ENCODE results near the gene SH2D5.

Gene SH2D5

GRCh38 chr1:20716232-20716631 lies 16.3 kb downstream of the SH2D5 start:
- in situ Hi-C loops (cut with MboI; ENCODE audit: low pct_unique_long_range_greater_than_20kb, low sequenced_read_pairs, unreplicated experiment), result no loop called here
- no peak for DNase-seq (ENCODE audit: low spot score)
- TF ChIP-seq, protein P1, sequence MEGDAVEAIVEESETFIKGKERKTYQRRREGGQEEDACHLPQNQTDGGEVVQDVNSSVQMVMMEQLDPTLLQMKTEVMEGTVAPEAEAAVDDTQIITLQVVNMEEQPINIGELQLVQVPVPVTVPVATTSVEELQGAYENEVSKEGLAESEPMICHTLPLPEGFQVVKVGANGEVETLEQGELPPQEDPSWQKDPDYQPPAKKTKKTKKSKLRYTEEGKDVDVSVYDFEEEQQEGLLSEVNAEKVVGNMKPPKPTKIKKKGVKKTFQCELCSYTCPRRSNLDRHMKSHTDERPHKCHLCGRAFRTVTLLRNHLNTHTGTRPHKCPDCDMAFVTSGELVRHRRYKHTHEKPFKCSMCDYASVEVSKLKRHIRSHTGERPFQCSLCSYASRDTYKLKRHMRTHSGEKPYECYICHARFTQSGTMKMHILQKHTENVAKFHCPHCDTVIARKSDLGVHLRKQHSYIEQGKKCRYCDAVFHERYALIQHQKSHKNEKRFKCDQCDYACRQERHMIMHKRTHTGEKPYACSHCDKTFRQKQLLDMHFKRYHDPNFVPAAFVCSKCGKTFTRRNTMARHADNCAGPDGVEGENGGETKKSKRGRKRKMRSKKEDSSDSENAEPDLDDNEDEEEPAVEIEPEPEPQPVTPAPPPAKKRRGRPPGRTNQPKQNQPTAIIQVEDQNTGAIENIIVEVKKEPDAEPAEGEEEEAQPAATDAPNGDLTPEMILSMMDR (IDR thresholded peaks at IDR 0.05; ENCODE audit: extremely low read depth, insufficient read depth, missing control alignments), result no peak

GRCh38 chr1:20715406-20715805 lies 17.1 kb downstream of the SH2D5 start:
- DNase-seq (ENCODE audit: low spot score), result no peak
- TF ChIP-seq, protein P1 (IDR thresholded peaks at IDR 0.05; ENCODE audit: extremely low read depth, insufficient read depth, missing control alignments), result no peak
- in situ Hi-C loops (cut with MboI; ENCODE audit: low pct_unique_long_range_greater_than_20kb, low sequenced_read_pairs, unreplicated experiment), result no loop called here

DNA sequence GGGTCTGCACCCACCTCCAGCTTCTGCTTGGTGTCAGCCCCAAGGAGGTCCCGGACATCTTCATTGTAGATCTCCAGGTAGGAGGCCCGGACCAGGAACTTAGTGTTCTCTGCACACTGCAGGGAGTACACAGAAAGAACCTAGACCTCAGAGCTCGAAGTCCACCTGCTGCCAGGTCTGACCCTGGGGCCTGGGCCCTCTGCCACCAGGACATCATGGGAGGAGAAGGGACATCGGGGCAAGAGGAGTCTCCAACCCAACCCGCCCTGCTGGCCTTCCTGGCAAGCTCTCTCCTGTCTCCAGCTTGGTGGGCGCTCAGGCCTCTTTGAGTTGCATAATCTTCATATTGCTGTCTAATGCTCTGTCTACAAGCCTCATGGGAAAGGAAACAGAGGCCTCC lies 19.1 kb downstream of the SH2D5 start:
- in situ Hi-C loops (cut with MboI; ENCODE audit: low pct_unique_long_range_greater_than_20kb, low sequenced_read_pairs, unreplicated experiment), result no loop called here
- no peak for DNase-seq (ENCODE audit: low spot score)
- TF ChIP-seq, protein P1 (IDR thresholded peaks at IDR 0.05; ENCODE audit: extremely low read depth, insufficient read depth, missing control alignments), result no peak

- TF ChIP-seq, protein P1 (IDR thresholded peaks at IDR 0.05; ENCODE audit: extremely low read depth, insufficient read depth, missing control alignments), result no peak
- no peak for DNase-seq (ENCODE audit: low spot score)
- in situ Hi-C loops (cut with MboI; ENCODE audit: low pct_unique_long_range_greater_than_20kb, low sequenced_read_pairs, unreplicated experiment), result no loop called here
Observed at GRCh38 chr1:20712215-20712577, 20.3 kb downstream of the SH2D5 start.

DNA sequence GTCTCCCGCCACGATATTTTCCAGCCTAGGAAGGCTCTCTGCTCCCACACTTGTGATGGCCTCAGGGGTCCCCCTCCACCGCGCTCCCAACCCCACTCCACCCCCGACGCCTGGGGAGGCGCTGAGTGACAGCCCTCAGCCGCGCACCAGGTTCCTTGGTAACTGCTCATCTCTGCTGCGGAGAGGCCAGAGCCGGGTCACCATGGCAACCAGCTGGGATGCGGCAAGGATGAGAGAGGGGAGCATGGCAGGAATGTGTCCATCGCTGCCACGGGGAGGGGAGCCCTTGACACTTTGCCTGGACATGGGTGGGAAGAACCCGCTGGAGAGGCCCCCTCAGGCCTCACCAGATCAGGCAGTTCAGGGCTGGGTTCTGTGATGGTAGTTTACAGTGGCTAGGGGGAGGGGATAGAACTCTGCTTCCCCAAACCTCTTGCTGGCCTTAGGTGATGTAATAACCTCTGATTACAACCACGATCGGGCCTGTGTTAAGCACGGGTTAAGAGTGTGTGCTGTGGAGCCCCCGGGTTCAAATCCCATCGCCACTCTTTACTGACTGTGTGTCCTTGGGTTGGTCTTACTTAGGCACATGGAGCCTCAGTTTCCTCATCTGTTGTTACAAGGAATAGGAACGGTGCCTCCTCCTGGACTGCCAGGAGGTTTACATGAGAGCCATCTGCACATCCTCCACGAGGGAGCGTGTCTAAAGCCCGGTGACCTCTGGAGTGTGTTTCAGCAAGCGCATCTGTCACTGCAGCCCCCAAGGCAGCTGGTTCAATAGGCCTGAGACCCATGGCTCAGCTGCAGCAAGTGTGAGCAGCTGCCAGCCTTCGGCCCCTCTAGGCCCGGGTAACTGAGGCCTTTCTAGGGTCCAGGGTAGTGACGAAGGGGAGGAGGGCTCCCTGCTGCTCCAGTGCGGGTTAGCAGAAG lies 21.0 kb downstream of the SH2D5 start:
- in situ Hi-C loops (cut with MboI; ENCODE audit: low pct_unique_long_range_greater_than_20kb, low sequenced_read_pairs, unreplicated experiment), result no loop called here
- DNase-seq (ENCODE audit: low spot score), result no peak
- TF ChIP-seq, protein P1 (IDR thresholded peaks at IDR 0.05; ENCODE audit: extremely low read depth, insufficient read depth, missing control alignments), result no peak

GRCh38 chr1:20710469-20711284 lies 21.8 kb downstream of the SH2D5 start:
- no peak for DNase-seq (ENCODE audit: low spot score)
- in situ Hi-C loops (cut with MboI; ENCODE audit: low pct_unique_long_range_greater_than_20kb, low sequenced_read_pairs, unreplicated experiment), result no loop called here
- TF ChIP-seq, protein P1 (IDR thresholded peaks at IDR 0.05; ENCODE audit: extremely low read depth, insufficient read depth, missing control alignments), result no peak

All from GM13977 (cell line).